NB4 (cell line): Measurements from ENCODE around the gene CC2D2B.

Experiments
- DNase-seq: peaks from one replicate; pipeline ENCODE4 v3.0.0; 2010; ENCODE audit warnings: low read depth
- H3K4me3 ChIP-seq: one replicate; pipeline ENCODE4 v1.5.1; 2011; ENCODE audit warnings: mild to moderate bottlenecking, low read depth, low read length, moderate library complexity
- MAX ChIP-seq: IDR thresholded peaks from 2 replicates; pipeline ENCODE4 v1.6.1; 2011; ENCODE audit warnings: low read depth, low read length
- MYC ChIP-seq: IDR thresholded peaks from 2 replicates; pipeline ENCODE4 v1.6.1; 2011; ENCODE audit warnings: low read depth, low read length
- POLR2A ChIP-seq: IDR thresholded peaks from 2 replicates; pipeline ENCODE4 v1.6.1; 2011; ENCODE audit warnings: mild to moderate bottlenecking; ENCODE audit not compliant: insufficient read length; ENCODE audit errors: extremely low read depth
- TF ChIP-seq, protein P1 (sequence below): IDR thresholded peaks from one replicate; pipeline ENCODE4 v1.5.1; 2012; ENCODE audit warnings: low read depth, low read length

The CC2D2B gene

DNA sequence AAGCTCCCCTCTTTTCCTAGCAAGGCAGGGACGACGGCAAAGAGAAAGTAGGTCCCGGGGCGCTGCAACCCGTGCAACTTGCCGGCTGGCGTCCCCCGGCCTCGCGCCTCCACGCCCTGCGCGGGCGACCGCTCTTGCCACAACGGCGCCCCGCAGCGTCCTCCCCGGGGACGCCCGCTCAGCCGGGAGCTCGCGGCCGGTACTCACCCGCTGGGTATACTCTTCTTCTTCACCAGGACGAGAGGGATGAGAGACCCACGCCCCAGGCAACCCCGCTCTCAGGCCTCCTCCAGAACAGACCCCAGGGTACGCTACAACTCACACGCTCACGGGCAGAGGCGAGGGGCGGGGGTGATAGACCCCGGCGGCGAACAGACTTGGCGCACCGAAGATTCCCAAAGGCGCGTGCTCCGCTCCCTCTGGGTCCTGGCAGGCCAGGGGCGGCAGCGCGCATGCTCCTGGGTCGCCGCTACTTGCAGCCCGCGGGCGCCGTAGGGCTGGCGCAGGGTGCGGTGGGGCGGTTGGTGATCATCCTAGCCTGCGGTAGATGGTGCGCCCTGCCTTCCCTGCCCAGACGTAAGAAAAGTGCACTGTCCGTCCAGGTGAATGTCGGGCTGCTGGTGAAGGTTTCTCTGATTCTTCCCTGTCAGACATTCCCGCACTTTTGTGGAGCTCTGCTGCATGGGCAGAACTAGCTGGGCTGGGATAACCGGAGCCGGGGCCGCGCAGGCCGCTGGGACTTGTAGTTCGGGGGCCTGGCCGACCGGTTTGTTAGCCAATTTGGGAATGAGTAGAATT lies at the start of gene CC2D2B:
Gene CC2D2B, plus strand, starts transcription at position 520 of the 798 bp plus-strand sequence. CDS start 3,349 bp downstream, outside the sequence.
- TF ChIP-seq MYC, result peak; percentile 37
- TF ChIP-seq, protein P1, sequence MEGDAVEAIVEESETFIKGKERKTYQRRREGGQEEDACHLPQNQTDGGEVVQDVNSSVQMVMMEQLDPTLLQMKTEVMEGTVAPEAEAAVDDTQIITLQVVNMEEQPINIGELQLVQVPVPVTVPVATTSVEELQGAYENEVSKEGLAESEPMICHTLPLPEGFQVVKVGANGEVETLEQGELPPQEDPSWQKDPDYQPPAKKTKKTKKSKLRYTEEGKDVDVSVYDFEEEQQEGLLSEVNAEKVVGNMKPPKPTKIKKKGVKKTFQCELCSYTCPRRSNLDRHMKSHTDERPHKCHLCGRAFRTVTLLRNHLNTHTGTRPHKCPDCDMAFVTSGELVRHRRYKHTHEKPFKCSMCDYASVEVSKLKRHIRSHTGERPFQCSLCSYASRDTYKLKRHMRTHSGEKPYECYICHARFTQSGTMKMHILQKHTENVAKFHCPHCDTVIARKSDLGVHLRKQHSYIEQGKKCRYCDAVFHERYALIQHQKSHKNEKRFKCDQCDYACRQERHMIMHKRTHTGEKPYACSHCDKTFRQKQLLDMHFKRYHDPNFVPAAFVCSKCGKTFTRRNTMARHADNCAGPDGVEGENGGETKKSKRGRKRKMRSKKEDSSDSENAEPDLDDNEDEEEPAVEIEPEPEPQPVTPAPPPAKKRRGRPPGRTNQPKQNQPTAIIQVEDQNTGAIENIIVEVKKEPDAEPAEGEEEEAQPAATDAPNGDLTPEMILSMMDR, result no peak
- TF ChIP-seq MAX, result peak; percentile 53
- peak; percentile 64 for TF ChIP-seq POLR2A
- H3K4me3 ChIP-seq, result peak within 1 kb of the TSS; percentile 87

DNA sequence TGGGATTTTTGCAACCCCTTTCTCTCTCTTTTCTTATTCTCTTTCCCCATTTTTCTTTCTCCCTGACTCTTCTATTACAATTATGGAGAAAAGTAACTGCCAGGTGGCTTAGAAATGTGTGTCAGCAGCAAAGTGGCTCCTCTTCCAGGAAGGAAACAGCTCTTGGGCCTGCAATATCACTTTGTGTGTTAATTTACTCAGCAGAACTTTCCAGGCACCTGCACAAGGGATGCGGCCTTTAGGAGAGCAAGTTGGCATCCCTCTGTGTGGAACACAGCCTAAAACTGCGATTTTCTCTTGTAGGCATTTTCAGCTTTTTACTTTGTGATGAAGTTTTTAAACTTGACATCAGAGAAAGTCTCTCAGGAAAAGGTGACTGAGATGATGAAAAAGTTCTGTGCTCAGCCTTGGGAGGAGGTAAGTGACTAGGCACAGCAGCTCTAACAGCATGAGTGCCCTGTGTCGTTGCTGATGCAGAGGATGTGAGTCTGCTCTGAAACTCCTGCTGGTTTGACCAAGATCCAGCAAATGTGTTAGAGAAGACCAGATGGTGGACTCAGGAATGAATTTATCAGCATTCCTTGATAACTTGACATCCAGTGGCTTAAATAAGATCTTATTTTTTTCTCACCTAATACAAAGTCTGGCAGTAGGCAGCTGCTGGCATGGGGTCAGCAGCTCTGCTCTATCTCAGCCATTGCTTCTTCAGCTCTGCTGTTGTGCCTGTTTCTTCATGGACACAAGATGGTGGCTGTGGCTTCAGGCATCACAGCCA lies 47.4 kb upstream of the CC2D2B start:
- no peak for TF ChIP-seq MYC
- no peak for TF ChIP-seq POLR2A
- TF ChIP-seq, protein P1, result no peak
- TF ChIP-seq MAX, result no peak
- no peak for DNase-seq
- H3K4me3 ChIP-seq, result no peak overlapping the region

More for the DNA sequence above, at the start of gene CC2D2B:
- peak; percentile 91 for DNase-seq

DNA sequence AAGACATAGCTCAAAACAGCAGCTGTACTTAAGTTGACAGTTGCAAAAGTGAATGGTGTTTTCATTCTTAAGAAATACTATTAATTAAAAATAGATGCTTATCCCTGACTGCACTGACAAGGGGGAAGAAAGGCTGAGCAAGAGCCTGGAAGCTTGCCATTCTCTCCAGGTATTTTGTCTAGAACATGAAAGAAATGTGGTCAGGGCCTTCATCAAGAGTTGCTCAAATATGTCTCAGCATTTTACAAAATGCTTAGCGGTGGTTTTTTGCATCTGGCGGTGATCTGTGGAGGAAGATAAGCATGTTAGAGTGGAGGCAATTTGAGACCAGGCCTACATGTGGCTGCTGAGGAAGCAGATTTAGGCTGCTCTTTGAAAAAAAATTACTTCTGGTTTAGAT lies 46.4 kb upstream of the CC2D2B start:
- TF ChIP-seq POLR2A (no peak), MYC (no peak), MAX (no peak)
- TF ChIP-seq, protein P1, result no peak
- H3K4me3 ChIP-seq, result no peak overlapping the region
- no peak for DNase-seq

- DNase-seq, result peak; percentile 78
Observed at GRCh38 chr10:95864906-95865813, 42.6 kb upstream of the CC2D2B start.

GRCh38 chr10:95865814-95866466 lies 41.8 kb upstream of the CC2D2B start:
- no peak for DNase-seq
- no peak overlapping the region for H3K4me3 ChIP-seq
- no peak for TF ChIP-seq MAX

More at GRCh38 chr10:95864906-95865813, 42.6 kb upstream of the CC2D2B start:
- no peak overlapping the region for H3K4me3 ChIP-seq
- TF ChIP-seq MYC, result no peak
- TF ChIP-seq, protein P1, result peak; percentile 75
